Hindlimb muscle (tissue), 1 donor: ENCODE results near the gene GRAMD1B. TPM values are rescaled to one million over a fixed set of nuclear protein-coding genes. Genes with fewer than 3 reads are reported as not detected.

Experiments
- DNase-seq: peaks from one replicate; pipeline ENCODE4 v3.0.0-alpha.2; 2013
- polyA plus RNA-seq: library from polyadenylated mRNA; unstranded; fragments of 120-200 nt; gene quantifications from one replicate; pipeline ENCODE4 v1.2.1, GENCODE V29; 2013; ENCODE audit not compliant: insufficient read length

Gene GRAMD1B
- polyA plus RNA-seq, 1 donor = 11.8 TPM

GRCh38 chr11:123537726-123538125 lies 107.7 kb downstream of the GRAMD1B start:
- DNase-seq = no peak

DNA sequence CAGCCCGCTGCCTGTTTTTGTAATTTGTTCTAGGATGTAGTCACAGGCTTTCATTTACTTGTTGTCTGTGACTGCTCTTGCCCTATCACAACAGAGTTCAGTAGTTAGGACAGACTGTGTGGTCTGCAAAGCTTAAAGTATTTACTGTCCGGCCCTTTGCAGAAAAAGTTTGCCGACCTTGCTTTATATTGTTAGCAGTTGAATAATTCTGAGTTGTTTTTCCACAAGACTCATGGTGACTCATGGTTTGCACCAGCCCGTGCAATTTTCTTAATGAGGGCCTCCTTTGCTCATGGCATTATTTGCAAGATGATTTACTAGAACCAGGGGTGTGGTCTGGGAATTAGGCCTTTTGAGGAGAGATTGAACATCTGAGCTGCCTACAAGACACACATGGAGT lies 113.7 kb downstream of the GRAMD1B start:
- no peak for DNase-seq

DNA sequence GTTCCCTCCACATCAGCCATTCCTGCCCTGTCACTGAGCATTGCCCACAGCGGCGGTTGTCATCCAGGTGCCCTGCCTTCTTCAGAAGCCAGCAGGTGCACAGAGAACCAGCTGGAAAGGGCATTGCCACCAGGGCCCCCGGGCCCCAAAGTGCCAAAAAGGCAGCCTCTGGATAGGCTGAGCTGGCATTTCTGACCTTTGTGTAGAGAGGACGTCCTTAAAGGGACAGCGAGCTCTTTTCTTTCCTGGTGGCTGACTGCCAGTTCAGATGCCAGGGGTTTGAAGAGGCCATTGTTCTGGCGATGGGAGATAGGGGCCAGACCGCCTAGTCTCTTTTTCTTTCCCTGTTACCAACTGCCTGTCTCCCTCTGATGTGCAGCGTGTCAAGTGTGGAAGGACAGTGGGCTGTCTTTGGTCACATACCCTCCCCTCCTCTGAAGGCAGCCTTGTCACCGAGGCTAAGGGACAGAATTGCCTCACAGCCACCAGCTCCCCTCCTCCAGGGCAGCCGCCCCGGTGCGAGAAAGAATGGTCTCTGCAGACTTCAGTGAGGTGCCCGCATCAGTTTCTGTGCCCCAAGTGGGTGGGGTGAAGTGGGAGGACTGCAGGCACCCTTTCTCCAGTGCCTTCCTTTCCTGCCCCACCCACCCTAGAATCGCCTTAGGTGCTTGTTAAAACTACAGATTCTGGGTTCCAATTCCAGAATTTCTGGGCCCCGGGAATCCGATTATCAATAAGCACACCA lies 114.7 kb downstream of the GRAMD1B start:
- no peak for DNase-seq

DNA sequence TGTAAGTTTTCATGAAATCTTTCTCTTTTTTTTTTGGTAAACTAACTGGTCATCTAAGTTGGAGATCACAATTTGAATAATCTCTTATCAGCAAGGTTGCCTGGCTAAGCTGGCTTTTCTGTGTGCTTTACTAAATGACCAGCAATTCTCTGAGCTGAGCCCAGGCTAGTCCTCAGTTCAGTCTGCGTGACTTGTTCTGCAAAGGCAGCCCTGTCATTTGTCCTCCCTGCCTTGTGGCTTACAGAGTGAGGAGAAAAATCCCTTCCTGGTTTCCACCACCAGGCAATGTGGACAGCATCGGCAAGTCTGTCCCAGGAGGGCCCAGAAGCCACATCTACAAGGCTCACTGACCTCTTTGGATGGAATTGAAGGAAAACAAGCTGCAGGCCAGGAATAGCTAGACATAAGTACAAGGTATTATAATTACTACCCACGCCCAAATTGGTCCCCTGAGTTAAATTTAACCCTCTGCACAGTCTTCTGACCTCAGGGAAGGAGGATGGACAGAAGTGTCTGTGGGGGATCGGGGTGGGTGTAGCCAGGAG lies 115.7 kb downstream of the GRAMD1B start:
- no peak for DNase-seq

DNA sequence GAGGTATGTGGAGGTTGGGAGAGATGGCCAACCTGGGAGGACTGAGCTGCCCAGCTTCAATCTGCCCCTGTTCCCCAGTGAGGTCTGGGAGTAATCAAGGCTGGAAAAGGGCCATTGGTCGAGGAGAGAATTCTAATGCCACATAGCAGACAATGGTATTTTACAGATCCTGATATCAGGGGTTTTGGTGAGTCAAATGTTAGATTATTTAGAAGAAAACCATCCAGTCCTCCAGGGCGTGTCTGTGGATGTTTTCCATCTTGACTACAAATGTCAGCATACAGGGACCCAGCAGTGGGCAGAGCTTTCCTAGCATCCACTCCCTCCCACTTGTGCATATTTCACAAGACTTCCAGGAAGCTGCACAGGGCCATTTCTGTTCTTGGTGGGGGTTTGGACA lies 116.4 kb downstream of the GRAMD1B start:
- no peak for DNase-seq

DNA sequence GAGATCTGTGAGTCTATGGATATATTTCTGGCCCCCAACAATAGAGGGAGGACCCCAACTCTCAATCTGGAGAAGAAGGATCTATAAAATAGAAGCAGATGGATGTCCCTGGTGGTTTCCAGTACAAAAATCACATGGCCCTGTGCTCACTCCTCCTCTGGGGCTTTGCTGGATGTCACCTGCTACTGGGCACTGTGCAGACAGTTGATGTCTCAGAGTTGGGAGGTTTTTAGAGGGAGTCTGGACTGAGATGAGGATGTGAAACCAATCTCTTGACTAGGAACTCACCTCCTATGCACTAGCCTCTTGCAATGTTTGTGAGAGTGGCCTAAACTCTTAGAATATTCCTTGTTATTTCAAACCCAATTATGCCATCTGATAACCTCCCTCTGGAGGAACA lies 117.1 kb downstream of the GRAMD1B start:
- no peak for DNase-seq

DNA sequence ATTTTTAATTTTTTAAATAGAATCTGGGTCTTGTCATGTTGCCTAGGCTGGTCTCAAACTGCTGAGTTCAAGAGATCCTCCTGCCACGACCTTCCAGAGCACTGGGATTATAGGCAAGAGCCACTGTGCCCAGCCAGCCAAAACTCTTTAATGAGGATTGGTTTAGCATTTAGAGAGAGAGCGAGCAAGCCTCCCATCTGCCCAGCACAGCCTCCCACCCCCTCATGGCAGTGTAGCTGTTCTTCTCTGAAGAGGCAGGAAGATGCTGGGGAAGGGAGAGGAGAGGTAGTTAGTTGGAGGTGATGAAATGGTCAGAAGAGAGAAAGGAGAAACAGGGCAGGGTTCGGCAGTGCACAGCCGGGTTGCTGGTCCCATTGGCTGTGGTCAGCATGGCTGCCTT lies 118.7 kb downstream of the GRAMD1B start:
- no peak for DNase-seq

DNA sequence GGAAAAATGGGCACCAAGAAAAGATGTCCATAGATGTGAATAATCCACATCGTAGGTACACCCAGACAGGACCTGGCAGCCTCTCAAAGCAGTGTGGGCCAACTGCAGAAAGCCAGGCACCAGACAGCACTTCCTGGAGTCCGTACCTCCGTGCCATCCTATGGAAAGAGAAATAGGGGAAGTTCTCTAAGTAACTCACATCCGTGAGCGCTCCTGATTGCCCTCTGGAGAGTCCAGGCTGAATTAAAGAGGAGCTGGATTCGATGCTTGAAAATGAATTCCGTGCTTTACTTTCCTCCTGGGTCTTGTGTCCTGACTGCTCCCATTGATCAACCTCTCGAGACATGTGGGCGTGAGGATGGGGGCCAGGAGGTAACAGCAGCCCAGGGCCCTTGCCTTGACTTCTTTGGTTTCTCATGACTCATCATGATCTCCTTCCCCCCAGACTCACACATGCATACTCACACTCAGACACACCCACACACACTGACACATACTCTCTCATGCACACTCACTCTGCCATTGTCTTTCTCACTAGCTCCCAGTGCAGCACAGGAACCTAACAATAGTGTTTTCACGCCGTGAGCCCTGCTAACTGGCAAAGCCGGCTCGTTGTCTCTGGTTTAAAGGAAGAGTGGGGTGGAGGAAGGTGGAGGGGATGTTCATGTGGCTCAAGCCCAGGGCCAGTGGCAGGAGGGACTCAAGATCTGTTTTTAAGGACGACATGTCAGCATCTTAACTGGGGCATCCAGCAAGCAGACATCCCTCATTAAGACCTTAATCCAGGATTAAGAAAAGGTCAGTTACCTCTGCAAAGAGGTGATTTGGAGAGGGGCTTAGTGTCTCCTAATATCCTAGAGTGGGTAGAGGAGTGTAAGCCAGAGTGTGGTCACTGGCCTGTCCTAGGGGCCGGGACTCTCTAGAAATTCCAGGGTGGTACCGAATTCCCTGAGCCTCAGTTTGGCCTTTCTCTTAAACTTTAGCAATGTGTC lies 120.2 kb downstream of the GRAMD1B start:
- no peak for DNase-seq

DNA sequence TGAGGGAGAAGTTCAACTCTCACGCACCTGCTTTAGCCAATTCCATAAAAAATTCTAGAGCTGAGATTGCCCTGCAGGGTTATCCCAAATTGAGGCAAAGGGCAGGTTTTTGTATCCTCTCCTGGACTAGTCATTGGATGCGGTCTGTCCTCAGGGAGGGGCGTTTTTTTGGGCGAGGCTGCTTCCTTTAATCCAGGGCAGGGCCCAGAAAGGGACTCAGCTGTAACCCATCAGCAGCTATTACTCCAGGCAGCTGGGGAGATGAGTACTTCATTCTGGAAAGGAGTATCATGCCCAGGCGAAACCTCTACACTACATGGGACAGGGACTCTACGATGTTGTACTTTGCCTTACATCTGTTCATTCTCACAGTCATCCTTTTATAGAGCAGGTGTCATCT lies 121.0 kb downstream of the GRAMD1B start:
- DNase-seq = no peak

GRCh38 chr11:123556633-123557032 lies 126.6 kb downstream of the GRAMD1B start:
- no peak for DNase-seq

GRCh38 chr11:123558536-123559315 lies 128.7 kb downstream of the GRAMD1B start:
- no peak for DNase-seq

DNA sequence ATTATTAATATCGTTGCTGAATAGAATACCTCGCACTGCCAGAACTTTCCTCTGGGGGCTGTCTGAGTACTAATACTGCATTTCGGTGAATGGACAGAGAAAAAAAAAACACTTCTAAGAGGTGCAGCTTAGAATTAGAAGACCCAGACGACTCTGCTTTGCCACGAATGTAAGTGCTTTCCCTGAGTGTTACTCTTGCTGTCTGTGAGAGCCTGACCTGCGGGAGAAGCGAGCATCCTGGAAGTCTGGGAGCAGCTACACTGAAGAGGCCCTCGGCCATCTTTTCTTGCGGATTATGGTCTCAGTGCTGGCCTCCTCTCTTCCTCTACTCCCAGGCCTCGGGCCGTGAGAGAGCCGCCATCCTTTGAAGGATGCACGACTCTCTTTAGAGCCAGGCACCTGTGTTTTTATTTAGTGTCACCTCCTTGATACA lies 129.5 kb downstream of the GRAMD1B start:
- no peak for DNase-seq

DNA sequence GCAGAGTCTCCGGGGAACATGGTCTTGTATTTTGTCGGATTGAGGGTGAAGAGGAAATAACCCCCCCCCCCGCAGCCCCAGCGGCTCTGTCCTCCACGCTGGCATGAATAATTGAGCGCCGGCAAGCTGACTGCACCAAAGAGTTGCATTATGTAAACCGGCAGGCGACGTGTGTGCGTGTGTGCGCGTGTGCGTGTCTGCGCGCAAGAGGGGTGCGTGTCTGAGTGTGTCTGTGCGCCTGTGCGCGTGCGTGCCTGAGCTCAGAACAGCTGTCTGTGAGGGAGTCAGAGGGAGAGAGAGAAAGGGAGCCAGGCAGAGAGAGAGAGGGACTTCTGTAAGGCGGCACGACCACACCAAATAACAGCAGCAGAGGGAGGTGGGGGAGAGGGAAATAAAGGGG lies 129.9 kb downstream of the GRAMD1B start:
- DNase-seq = peak; percentile 68

- DNase-seq = no peak
Measured at GRCh38 chr11:123561431-123561800, 131.3 kb downstream of the GRAMD1B start.

- DNase-seq = no peak
Measured at GRCh38 chr11:123562158-123562557, 132.1 kb downstream of the GRAMD1B start.

DNA sequence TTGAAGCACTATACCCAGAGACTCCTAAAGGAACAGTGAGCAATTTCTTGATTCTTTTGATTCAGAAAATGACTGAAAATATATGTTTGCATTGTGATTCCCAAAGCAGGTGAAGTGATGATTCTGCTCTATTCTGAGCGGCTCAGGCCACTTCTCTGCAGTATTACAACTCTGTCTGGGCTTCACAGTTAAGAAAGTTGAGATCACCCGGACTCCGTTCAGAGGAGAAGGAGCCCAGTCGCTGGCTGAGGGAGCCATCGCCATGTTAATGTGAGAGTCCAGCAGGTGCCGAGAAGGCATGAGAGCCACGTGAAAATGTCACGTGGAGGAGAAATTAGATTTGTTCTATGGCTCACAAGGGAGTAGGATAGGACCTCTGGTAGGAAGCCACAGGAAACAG lies 132.8 kb downstream of the GRAMD1B start:
- no peak for DNase-seq

DNA sequence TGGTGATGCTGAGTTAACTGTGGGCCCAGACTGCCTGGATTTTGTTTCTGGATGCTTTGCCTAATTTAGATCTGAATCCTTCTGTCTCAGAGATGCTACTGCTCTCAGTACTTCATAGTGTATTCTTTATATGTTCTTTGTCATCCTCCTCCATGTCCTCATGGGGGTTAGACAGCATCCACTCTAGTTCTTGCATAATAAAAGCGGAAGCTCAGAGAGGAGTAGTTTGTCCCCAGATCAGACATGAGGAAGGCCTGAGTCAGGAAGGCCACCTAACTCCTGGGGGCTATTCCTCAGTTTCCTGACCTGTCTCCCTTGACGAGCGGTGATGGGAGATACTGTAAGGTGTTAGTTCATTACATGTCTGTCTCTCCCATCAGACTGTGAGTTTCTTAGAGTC lies 134.2 kb downstream of the GRAMD1B start:
- no peak for DNase-seq

DNA sequence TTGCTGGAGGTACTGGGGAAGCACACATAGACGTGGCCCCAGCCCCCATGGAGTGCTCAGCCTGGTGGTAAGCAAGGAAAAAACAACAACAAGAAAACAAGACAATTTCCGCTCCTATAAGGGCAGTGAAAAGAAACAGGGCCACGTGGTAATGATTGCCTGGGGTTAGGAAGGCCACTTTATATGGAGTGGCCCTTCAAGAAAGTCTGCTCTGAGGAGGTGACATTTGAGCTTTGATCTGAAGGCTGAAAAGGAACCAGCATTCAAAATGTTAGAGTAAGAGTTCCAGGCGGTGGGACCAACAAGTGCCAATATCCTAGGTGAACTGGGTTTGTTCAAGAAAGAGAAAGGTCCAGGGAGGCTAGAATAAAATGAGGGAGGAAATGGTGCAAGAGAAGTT lies 136.8 kb downstream of the GRAMD1B start:
- DNase-seq = no peak

DNA sequence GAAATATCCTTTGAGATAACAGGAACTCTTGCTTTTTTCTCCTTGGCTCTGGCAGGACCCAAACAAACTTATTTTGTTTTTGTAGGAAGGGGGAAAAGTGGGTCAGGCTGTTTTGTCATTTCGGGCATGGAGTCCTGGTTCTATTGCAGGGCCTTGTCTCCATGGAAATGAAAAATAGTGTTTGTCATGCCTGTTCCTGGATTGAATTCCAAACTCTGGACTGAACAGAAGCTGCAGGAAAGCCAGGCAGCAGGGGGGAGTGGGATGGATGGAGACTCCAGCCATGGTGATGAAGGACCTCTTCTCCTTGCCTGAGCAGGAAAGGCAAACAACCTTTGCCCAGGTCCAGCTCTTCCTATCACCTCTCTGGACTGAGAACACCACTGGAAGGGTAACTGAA lies 137.4 kb downstream of the GRAMD1B start:
- no peak for DNase-seq

- DNase-seq = no peak
Measured at GRCh38 chr11:123568367-123568870, 138.3 kb downstream of the GRAMD1B start.

GRCh38 chr11:123569393-123569792 lies 139.3 kb downstream of the GRAMD1B start:
- DNase-seq = no peak

DNA sequence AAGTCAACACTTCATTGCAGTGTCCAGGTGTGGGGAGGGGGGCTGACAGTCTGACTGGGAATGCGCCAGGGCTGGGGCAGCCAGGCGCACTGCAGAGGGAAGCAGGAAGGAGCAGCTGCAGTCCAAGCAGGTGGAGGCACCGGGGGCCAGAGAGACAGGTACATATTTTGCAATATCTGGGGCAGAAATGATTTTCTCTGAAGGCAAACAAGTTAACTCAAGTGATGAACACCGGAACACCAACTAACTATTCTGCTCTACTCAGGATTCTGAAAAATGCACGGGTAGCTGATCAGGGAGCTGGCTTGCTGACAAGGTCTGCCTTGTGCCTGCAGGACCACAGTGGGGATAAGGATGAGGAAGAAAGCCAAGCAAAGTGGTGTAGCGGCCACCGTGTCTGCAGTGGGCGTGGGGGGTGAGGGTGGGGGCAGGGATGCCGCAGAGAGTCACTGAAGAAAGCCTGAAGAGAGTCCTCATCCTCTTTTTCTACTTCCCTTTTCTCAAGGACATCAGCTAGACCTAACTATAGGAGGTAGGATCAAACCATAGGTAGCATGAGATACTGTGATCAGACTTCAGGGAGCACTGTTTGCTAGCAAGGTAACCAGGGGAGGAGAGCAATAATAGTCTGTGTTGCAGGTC lies 141.0 kb downstream of the GRAMD1B start:
- DNase-seq = no peak
